Measurements from ENCODE around the gene HNRNPUL2.

GRCh38 chr11:62687508-62688396 is 39.5 kb downstream of the HNRNPUL2 start:
- TF ChIP-seq CTCF (conservative IDR thresholded peaks at IDR 0.05; ENCODE audit: low read length) (no peak), EZH2phosphoT487 (IDR thresholded peaks at IDR 0.05; ENCODE audit: borderline replicate concordance, low read depth, low read length) (no peak)
